Common myeloid progenitor, CD34-positive (primary cell): ENCODE data around the gene PWWP2A.
A peak's percentile ranks its signal among the peaks of the same experiment; 100 is the strongest.

ENCODE experiments used
- CTCF ChIA-PET: fragments of 350-600 bp; sonication (Branson Sonifier 250); formaldehyde crosslinking; loops from one replicate; lab custom pipeline; 2021; ENCODE audit warnings: antibody characterized with exemption; lab: Charles Lee
- POLR2A ChIA-PET: fragments of 350-600 bp; sonication (Branson Sonifier 250); formaldehyde crosslinking; loops from one replicate; lab custom pipeline; 2021; ENCODE audit warnings: antibody characterized with exemption; lab: Charles Lee
- DNase-seq, 3 donors: peaks; one replicate each; pipeline versions ENCODE4 v3.0.0 to v3.0.0-alpha.2; 2013
- H3K27ac ChIP-seq, 2 experiments: 1 replicate in 1 of 2; 2 replicates in 1 of 2; pipeline ENCODE4 v1.7.0; 2013; ENCODE audit warnings: inconsistent platforms in 2 of 2, low read length in 2 of 2, mild to moderate bottlenecking in 2 of 2, low read depth in 1 of 2, moderate library complexity in 1 of 2; ENCODE audit not compliant: severe bottlenecking in 2 of 2, insufficient read depth in 1 of 2, poor library complexity in 1 of 2
- H3K27me3 ChIP-seq, 5 experiments: replicated peaks in 2 of 5; 1 replicate in 3 of 5; 2 replicates in 2 of 5; pipeline versions ENCODE4 v1.6.1 to v1.7.0; 2013; ENCODE audit warnings: low read length in 4 of 5, mild to moderate bottlenecking in 2 of 5, moderate library complexity in 2 of 5, inconsistent platforms in 1 of 5; ENCODE audit not compliant: insufficient read depth in 5 of 5, control insufficient read depth in 4 of 5
- H3K36me3 ChIP-seq, 4 experiments: 1 replicate in 2 of 4; 2 replicates in 2 of 4; pipeline versions ENCODE4 v1.6.1 to v1.7.0; 2013; ENCODE audit warnings: low read length in 3 of 4, control low read depth in 1 of 4, mild to moderate bottlenecking in 1 of 4; ENCODE audit not compliant: control insufficient read depth in 4 of 4, insufficient read depth in 4 of 4
- H3K4me1 ChIP-seq, 4 experiments: 1 replicate in 3 of 4; 2 replicates in 1 of 4; pipeline versions ENCODE4 v1.6.1 to v1.7.1; 2013; ENCODE audit warnings: low read length in 3 of 4, mild to moderate bottlenecking in 3 of 4, control low read depth in 1 of 4, inconsistent platforms in 1 of 4, moderate library complexity in 1 of 4; ENCODE audit not compliant: control insufficient read depth in 4 of 4, insufficient read depth in 4 of 4; ENCODE audit errors: control extremely low read depth in 1 of 4
- H3K4me3 ChIP-seq, 7 experiments: 1 replicate in 4 of 7; 2 replicates in 3 of 7; pipeline versions ENCODE4 v1.5.1 to v1.7.0; 2013; ENCODE audit warnings: mild to moderate bottlenecking in 7 of 7, low read length in 6 of 7, moderate library complexity in 6 of 7, inconsistent platforms in 2 of 7, low read depth in 2 of 7, control low read depth in 1 of 7; ENCODE audit not compliant: insufficient read depth in 4 of 7, control insufficient read depth in 1 of 7; ENCODE audit errors: extremely low read depth in 1 of 7
- H3K9me3 ChIP-seq, 5 experiments: 1 replicate in 4 of 5; 2 replicates in 1 of 5; pipeline versions ENCODE4 v1.6.1 to v1.7.1; 2013; ENCODE audit warnings: low read length in 4 of 5, mild to moderate bottlenecking in 2 of 5, inconsistent platforms in 1 of 5, low read depth in 1 of 5, moderate library complexity in 1 of 5; ENCODE audit not compliant: control insufficient read depth in 4 of 5, insufficient read depth in 2 of 5; ENCODE audit errors: control extremely low read depth in 1 of 5
- WGBS: methylation state at CpG from one replicate; pipeline ENCODE4 v1.1.5; 2013; ENCODE audit not compliant: insufficient coverage; 5-methylcytosine and 5-hydroxymethylcytosine counted together

The PWWP2A gene

DNA sequence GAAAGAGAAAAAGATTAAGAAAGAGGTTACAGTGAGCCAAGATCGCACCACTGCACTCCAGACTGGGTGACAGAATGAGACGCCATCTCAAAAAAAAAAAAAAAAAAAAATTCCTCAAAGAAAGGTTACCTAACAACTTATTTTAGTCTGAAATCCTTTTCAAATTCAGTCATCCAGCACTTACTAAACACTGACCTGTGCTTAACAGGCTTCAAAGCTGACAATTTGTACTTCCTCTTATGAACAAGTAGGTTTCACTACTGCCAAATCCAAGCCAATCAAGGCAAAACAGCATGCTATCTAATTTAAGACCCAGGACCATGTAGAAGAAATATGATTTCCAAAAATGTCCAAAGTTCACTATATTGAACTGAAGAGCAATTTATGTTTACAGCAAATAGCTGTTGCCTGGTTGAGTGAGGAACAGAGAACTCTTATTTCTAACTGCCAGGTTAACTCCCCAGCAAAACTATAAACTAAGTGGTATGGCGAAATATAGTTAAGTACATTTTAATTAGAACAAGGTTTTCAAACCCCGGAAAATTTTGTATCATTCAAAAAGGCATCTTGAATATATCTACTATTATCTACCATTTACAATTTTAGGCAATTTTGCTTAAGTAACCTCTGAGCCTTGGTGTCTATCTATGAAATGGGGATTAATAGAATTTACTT is 13.4 kb downstream of the PWWP2A start:
- peaks cover under 1 to 12% (median 2%) of the 10 kb centered on the region in 4 experiments for H3K36me3 ChIP-seq
- no CpG with 5 or more reads among the region's 4 CpGs for WGBS

GRCh38 chr5:160097991-160098390 is 21.3 kb downstream of the PWWP2A start:
- WGBS: no CpG with 5 or more reads among the region's 4 CpGs
- POLR2A ChIA-PET: no interaction called here
- DNase-seq: no peak

More for the DNA sequence above, 13.4 kb downstream of the PWWP2A start:
- peaks cover 0 to 9% (median 3%) of the 10 kb centered on the region in 4 experiments for H3K4me1 ChIP-seq
- H3K4me3 ChIP-seq: no peak overlapping the region
- peak; percentile 12 to 67 (median 58) for DNase-seq
- POLR2A ChIA-PET: no interaction called here
- H3K27me3 ChIP-seq: no peaks in the 10 kb centered on the region
- CTCF ChIA-PET: interaction anchor here (1.4 kb wide), 1 partner anchor 240 kb away, joined by 3 read pairs; no protein-coding TSS in a partner anchor
- H3K27ac ChIP-seq: peak overlapping the region in 1 of 2 experiments; percentile 59
- H3K9me3 ChIP-seq: no peaks in the 10 kb centered on the region

DNA sequence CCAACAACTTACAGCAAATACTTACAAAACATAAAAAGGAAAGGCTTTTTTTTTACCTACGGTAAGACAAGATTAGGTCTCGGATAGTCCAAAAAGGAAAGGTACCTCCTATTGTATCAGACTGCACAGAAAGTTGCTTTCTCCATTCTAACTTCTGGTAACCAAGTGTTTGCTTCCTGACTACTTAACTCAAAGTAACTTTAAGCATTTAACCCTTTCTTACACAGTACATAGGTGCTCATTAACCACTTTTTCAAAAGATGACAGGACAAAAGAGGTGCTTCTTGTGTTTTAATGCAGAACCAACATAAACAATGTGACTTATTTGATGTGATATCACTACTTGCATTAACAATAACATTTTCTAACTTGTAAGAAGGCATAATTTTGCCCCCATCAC is 23.1 kb downstream of the PWWP2A start:
- Histone ChIP-seq H3K36me3 (peaks cover 8 to 25% (median 22%) of the 10 kb centered on the region in 4 experiments), H3K4me3 (no peak overlapping the region), H3K27me3 (no peaks in the 10 kb centered on the region), H3K27ac (no peak overlapping the region), H3K4me1 (peaks cover 0 to 3% (median 0%) of the 10 kb centered on the region in 4 experiments), H3K9me3 (no peaks in the 10 kb centered on the region)
- WGBS: 100% methylated on average over 2 of the region's 2 CpGs
- ChIA-PET CTCF (no interaction called here), POLR2A (no interaction called here)
- DNase-seq: no peak

More at GRCh38 chr5:160097991-160098390, 21.3 kb downstream of the PWWP2A start:
- H3K36me3 ChIP-seq: peaks cover 2 to 14% (median 12%) of the 10 kb centered on the region in 4 experiments
- H3K4me1 ChIP-seq: peaks cover 0 to 3% (median 0%) of the 10 kb centered on the region in 4 experiments
- no peaks in the 10 kb centered on the region for H3K27me3 ChIP-seq
- H3K27ac ChIP-seq: no peak overlapping the region
- H3K9me3 ChIP-seq: no peaks in the 10 kb centered on the region
- CTCF ChIA-PET: no interaction called here
- H3K4me3 ChIP-seq: no peak overlapping the region

DNA sequence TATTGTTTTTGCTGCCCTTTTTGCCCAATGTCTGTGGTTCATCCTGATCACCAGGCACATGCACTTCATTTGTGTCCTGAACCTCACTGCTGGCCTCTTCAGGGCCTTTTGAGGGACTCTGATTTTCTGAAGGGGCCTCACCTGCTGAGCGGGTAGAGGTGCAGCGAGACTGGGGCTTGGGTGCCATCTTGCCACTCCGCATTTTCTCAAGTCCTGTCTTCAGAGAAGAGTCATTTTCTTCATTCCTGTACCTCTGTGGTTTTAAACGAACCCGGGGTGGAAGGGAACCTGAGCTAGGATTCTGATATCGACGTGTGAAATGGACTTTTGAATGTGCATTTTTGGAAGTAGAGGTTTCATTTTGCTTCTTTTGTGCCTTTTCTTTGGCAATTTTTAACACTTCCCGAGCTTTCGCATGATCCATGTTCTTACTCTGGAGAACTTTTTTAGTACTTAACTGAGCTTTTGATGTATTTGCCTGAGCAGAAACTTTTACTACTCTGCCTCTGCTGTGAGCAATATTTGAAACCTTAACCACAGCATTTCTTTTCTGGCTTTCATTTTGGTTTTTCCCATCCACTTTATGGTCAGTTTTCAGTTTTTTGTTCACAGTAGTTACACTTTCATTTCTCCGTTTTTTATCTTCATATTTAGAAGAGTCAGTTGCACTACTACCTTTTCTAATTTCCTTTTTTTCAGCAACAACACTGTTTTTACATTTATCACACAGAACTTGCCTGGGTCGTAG is 26.1 kb downstream of the PWWP2A start:
- ChIA-PET CTCF (interaction anchor here (1.1 to 4.4 kb wide), 2 partner anchors 12 to 44 kb away, joined by 4 to 12 read pairs; no protein-coding TSS in a partner anchor), POLR2A (no interaction called here)
- WGBS: 98% methylated on average over 5 of the region's 11 CpGs
- H3K4me1 ChIP-seq: peaks cover 0 to 3% (median 0%) of the 10 kb centered on the region in 4 experiments
- no peaks in the 10 kb centered on the region for H3K27me3 ChIP-seq
- H3K9me3 ChIP-seq: no peaks in the 10 kb centered on the region
- no peak for DNase-seq
- H3K36me3 ChIP-seq: peaks cover 6 to 21% (median 20%) of the 10 kb centered on the region in 4 experiments
- no peak overlapping the region for H3K4me3 ChIP-seq
- no peak overlapping the region for H3K27ac ChIP-seq

DNA sequence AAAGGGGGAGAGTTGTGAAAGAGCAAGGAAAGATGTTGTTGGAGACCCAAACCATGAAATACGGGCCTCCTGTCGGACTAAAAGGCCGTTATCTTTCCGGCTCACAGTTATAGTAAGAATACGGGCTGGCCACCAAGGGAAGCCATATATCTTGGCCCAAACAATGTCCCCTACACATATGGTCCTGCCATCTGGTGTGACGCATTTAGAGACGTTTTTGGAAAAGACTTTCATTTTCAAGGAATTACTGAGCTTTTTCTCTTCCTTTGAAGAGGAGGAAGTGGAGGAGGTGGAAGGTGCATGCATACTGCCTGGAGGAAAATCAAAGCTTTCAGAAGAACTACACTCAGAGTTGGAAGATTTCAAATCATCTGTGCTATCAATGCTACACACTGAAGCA is 26.7 kb downstream of the PWWP2A start:
- ChIA-PET CTCF (interaction anchor here (0.6 to 4.4 kb wide), 4 partner anchors 12 to 71 kb away, joined by 3 to 12 read pairs (median 4); no protein-coding TSS in a partner anchor), POLR2A (no interaction called here)
- Histone ChIP-seq H3K4me3 (no peak overlapping the region), H3K36me3 (peaks cover 6 to 21% (median 20%) of the 10 kb centered on the region in 4 experiments), H3K27me3 (no peaks in the 10 kb centered on the region), H3K4me1 (no peaks in the 10 kb centered on the region), H3K9me3 (no peaks in the 10 kb centered on the region), H3K27ac (no peak overlapping the region)
- 95% methylated on average over 6 of the region's 7 CpGs for WGBS
- DNase-seq: no peak

GRCh38 chr5:160090059-160090458 is 29.2 kb downstream of the PWWP2A start:
- WGBS: no CpG with 5 or more reads among the region's 1 CpG
- CTCF ChIA-PET: no interaction called here
- POLR2A ChIA-PET: no interaction called here
- no peaks in the 10 kb centered on the region for H3K9me3 ChIP-seq
- no peak for DNase-seq
- no peak overlapping the region for H3K4me3 ChIP-seq
- no peaks in the 10 kb centered on the region for H3K27me3 ChIP-seq
- no peaks in the 10 kb centered on the region for H3K4me1 ChIP-seq
- peaks cover 6 to 21% (median 19%) of the 10 kb centered on the region in 4 experiments for H3K36me3 ChIP-seq
- H3K27ac ChIP-seq: no peak overlapping the region

DNA sequence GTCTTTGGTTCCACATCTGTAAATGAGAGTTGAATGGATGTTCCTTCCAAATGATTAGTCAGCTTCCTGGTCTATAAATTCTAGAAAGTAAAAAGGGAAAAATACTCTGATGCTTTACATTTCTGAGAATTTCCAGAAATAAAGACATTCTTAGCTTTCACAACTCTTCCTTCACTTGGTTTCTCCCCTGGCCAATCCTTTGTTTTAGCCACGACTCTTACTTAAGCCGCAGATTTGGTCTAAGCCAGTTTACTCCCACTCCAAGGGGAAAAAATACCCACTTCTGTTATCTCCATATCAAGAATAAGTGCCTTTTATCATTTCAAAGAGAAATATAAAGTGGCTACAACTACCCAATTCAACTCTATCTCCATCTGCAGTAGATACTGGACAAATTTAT is 29.7 kb downstream of the PWWP2A start:
- Histone ChIP-seq H3K4me3 (no peak overlapping the region), H3K9me3 (no peaks in the 10 kb centered on the region), H3K36me3 (peaks cover 6 to 21% (median 19%) of the 10 kb centered on the region in 4 experiments), H3K4me1 (no peaks in the 10 kb centered on the region), H3K27ac (no peak overlapping the region), H3K27me3 (no peaks in the 10 kb centered on the region)
- ChIA-PET CTCF (no interaction called here), POLR2A (no interaction called here)
- no peak for DNase-seq
- WGBS: 100% methylated on average over 2 of the region's 2 CpGs
